Measurements from ENCODE around the gene ASB18. TPM values are rescaled to one million over a fixed set of nuclear protein-coding genes. Genes with fewer than 3 reads are reported as not detected.
"Not testable (repeated sequence)": the region's sequence is repeated elsewhere in the genome, so short reads cannot be mapped to it uniquely, and the experiment has no call there.

The ASB18 gene
- polyA plus RNA-seq, 4 donors, result 0.09 TPM; not detected in 3

- H3K4me3 ChIP-seq (ENCODE audit: low read depth in 1 of 3, low read length in 3 of 3), result no peak overlapping the region
- H3K27me3 ChIP-seq (ENCODE audit: control insufficient read depth in 3 of 3, insufficient read depth in 3 of 3, low read length in 3 of 3), result peaks cover 0 to 12% (median 0%) of the 10 kb centered on the region in 3 donors
- no peak for FAIRE-seq
- H3K4me1 ChIP-seq (ENCODE audit: control insufficient read depth in 3 of 3, insufficient read depth in 2 of 3, low read depth in 1 of 3, low read length in 2 of 3), result no peaks in the 10 kb centered on the region
- H3K27ac ChIP-seq (ENCODE audit: low read depth in 1 of 3, low read length in 2 of 3), result no peak overlapping the region
- 62 to 71% (median 65%) methylated on average over 9 of the region's 9 CpGs for WGBS, 3 donors
- no peaks in the 10 kb centered on the region for H3K9me3 ChIP-seq (ENCODE audit: control insufficient read depth in 2 of 2, insufficient read depth in 1 of 2, low read depth in 1 of 2, low read length in 1 of 2)
- no peaks in the 10 kb centered on the region for H3K36me3 ChIP-seq (ENCODE audit: control insufficient read depth in 3 of 3, insufficient read depth in 2 of 3, low read depth in 1 of 3, low read length in 3 of 3)
- no peak for DNase-seq
Observed at GRCh38 chr2:236290742-236291425, 26.7 kb upstream of the ASB18 start.

GRCh38 chr2:236289766-236290462 is 25.7 kb upstream of the ASB18 start:
- Histone ChIP-seq H3K4me1 (ENCODE audit: control insufficient read depth in 3 of 3, insufficient read depth in 2 of 3, low read depth in 1 of 3, low read length in 2 of 3) (no peaks in the 10 kb centered on the region), H3K36me3 (ENCODE audit: control insufficient read depth in 3 of 3, insufficient read depth in 2 of 3, low read depth in 1 of 3, low read length in 3 of 3) (no peaks in the 10 kb centered on the region), H3K27ac (ENCODE audit: low read depth in 1 of 3, low read length in 2 of 3) (no peak overlapping the region), H3K27me3 (ENCODE audit: control insufficient read depth in 3 of 3, insufficient read depth in 3 of 3, low read length in 3 of 3) (peaks cover 0 to 12% (median 0%) of the 10 kb centered on the region in 3 donors), H3K4me3 (ENCODE audit: low read depth in 1 of 3, low read length in 3 of 3) (no peak overlapping the region), H3K9me3 (ENCODE audit: control insufficient read depth in 2 of 2, insufficient read depth in 1 of 2, low read depth in 1 of 2, low read length in 1 of 2) (no peaks in the 10 kb centered on the region)
- no peak for DNase-seq
- 60 to 68% (median 65%) methylated on average over 9 of the region's 9 CpGs for WGBS, 3 donors
- FAIRE-seq, result no peak

GRCh38 chr2:236288373-236288772 is 24.2 kb upstream of the ASB18 start:
- not testable (repeated sequence) for FAIRE-seq; H3K4me3 ChIP-seq (ENCODE audit: low read depth in 1 of 3, low read length in 3 of 3); H3K27ac ChIP-seq (ENCODE audit: low read depth in 1 of 3, low read length in 2 of 3); H3K4me1 ChIP-seq (ENCODE audit: control insufficient read depth in 3 of 3, insufficient read depth in 2 of 3, low read depth in 1 of 3, low read length in 2 of 3); DNase-seq; H3K36me3 ChIP-seq (ENCODE audit: control insufficient read depth in 3 of 3, insufficient read depth in 2 of 3, low read depth in 1 of 3, low read length in 3 of 3); H3K9me3 ChIP-seq (ENCODE audit: control insufficient read depth in 2 of 2, insufficient read depth in 1 of 2, low read depth in 1 of 2, low read length in 1 of 2)
- WGBS, 3 donors, result 0 to 31% (median 20%) methylated on average over 1 of the region's 1 CpG
- H3K27me3 ChIP-seq (ENCODE audit: control insufficient read depth in 3 of 3, insufficient read depth in 3 of 3, low read length in 3 of 3), result peaks cover 0 to 12% (median 0%) of the 10 kb centered on the region in 3 donors

GRCh38 chr2:236287656-236288055 is 23.4 kb upstream of the ASB18 start:
- no peak for DNase-seq
- Histone ChIP-seq H3K4me3 (ENCODE audit: low read depth in 1 of 3, low read length in 3 of 3) (no peak overlapping the region), H3K27me3 (ENCODE audit: control insufficient read depth in 3 of 3, insufficient read depth in 3 of 3, low read length in 3 of 3) (peaks cover 0 to 12% (median 0%) of the 10 kb centered on the region in 3 donors), H3K36me3 (ENCODE audit: control insufficient read depth in 3 of 3, insufficient read depth in 2 of 3, low read depth in 1 of 3, low read length in 3 of 3) (no peaks in the 10 kb centered on the region), H3K4me1 (ENCODE audit: control insufficient read depth in 3 of 3, insufficient read depth in 2 of 3, low read depth in 1 of 3, low read length in 2 of 3) (no peaks in the 10 kb centered on the region), H3K27ac (ENCODE audit: low read depth in 1 of 3, low read length in 2 of 3) (no peak overlapping the region), H3K9me3 (ENCODE audit: control insufficient read depth in 2 of 2, insufficient read depth in 1 of 2, low read depth in 1 of 2, low read length in 1 of 2) (peaks cover 0 to 4% of the 10 kb centered on the region in 2 donors)
- FAIRE-seq, result no peak
- WGBS, 3 donors, result 79 to 88% (median 82%) methylated on average over 6 of the region's 6 CpGs

- Histone ChIP-seq H3K4me3 (ENCODE audit: low read depth in 1 of 3, low read length in 3 of 3) (no peak overlapping the region), H3K9me3 (ENCODE audit: control insufficient read depth in 2 of 2, insufficient read depth in 1 of 2, low read depth in 1 of 2, low read length in 1 of 2) (peaks cover 0 to 4% of the 10 kb centered on the region in 2 donors), H3K36me3 (ENCODE audit: control insufficient read depth in 3 of 3, insufficient read depth in 2 of 3, low read depth in 1 of 3, low read length in 3 of 3) (no peaks in the 10 kb centered on the region), H3K4me1 (ENCODE audit: control insufficient read depth in 3 of 3, insufficient read depth in 2 of 3, low read depth in 1 of 3, low read length in 2 of 3) (no peaks in the 10 kb centered on the region), H3K27ac (ENCODE audit: low read depth in 1 of 3, low read length in 2 of 3) (no peak overlapping the region), H3K27me3 (ENCODE audit: control insufficient read depth in 3 of 3, insufficient read depth in 3 of 3, low read length in 3 of 3) (peaks cover 0 to 12% (median 0%) of the 10 kb centered on the region in 3 donors)
- 82 to 90% (median 85%) methylated on average over 7 of the region's 7 CpGs for WGBS, 3 donors
- no peak for FAIRE-seq
- DNase-seq, result no peak
Observed at GRCh38 chr2:236286873-236287545, 22.8 kb upstream of the ASB18 start.

- FAIRE-seq (no peak), DNase-seq (no peak)
- Histone ChIP-seq H3K27me3 (ENCODE audit: control insufficient read depth in 3 of 3, insufficient read depth in 3 of 3, low read length in 3 of 3) (peaks cover 0 to 7% (median 0%) of the 10 kb centered on the region in 3 donors), H3K4me1 (ENCODE audit: control insufficient read depth in 3 of 3, insufficient read depth in 2 of 3, low read depth in 1 of 3, low read length in 2 of 3) (no peaks in the 10 kb centered on the region), H3K9me3 (ENCODE audit: control insufficient read depth in 2 of 2, insufficient read depth in 1 of 2, low read depth in 1 of 2, low read length in 1 of 2) (peaks cover 0 to 4% of the 10 kb centered on the region in 2 donors), H3K4me3 (ENCODE audit: low read depth in 1 of 3, low read length in 3 of 3) (no peak overlapping the region), H3K36me3 (ENCODE audit: control insufficient read depth in 3 of 3, insufficient read depth in 2 of 3, low read depth in 1 of 3, low read length in 3 of 3) (no peaks in the 10 kb centered on the region), H3K27ac (ENCODE audit: low read depth in 1 of 3, low read length in 2 of 3) (no peak overlapping the region)
- WGBS, 3 donors, result 67 to 84% (median 70%) methylated on average over 1 of the region's 1 CpG
Observed at GRCh38 chr2:236284208-236284607, 20.0 kb upstream of the ASB18 start.

GRCh38 chr2:236282406-236282805 is 18.2 kb upstream of the ASB18 start:
- WGBS, 3 donors, result 59 to 86% (median 74%) methylated on average over 1 of the region's 1 CpG
- Histone ChIP-seq H3K27ac (ENCODE audit: low read depth in 1 of 3, low read length in 2 of 3) (no peak overlapping the region), H3K36me3 (ENCODE audit: control insufficient read depth in 3 of 3, insufficient read depth in 2 of 3, low read depth in 1 of 3, low read length in 3 of 3) (no peaks in the 10 kb centered on the region), H3K4me1 (ENCODE audit: control insufficient read depth in 3 of 3, insufficient read depth in 2 of 3, low read depth in 1 of 3, low read length in 2 of 3) (no peaks in the 10 kb centered on the region), H3K9me3 (ENCODE audit: control insufficient read depth in 2 of 2, insufficient read depth in 1 of 2, low read depth in 1 of 2, low read length in 1 of 2) (peaks cover 0 to 4% of the 10 kb centered on the region in 2 donors), H3K27me3 (ENCODE audit: control insufficient read depth in 3 of 3, insufficient read depth in 3 of 3, low read length in 3 of 3) (peaks cover 0 to 7% (median 0%) of the 10 kb centered on the region in 3 donors), H3K4me3 (ENCODE audit: low read depth in 1 of 3, low read length in 3 of 3) (no peak overlapping the region)
- DNase-seq, result no peak
- FAIRE-seq, result no peak

GRCh38 chr2:236281423-236281822 is 17.2 kb upstream of the ASB18 start:
- DNase-seq (no peak), FAIRE-seq (no peak)
- no peak overlapping the region for H3K27ac ChIP-seq (ENCODE audit: low read depth in 1 of 3, low read length in 2 of 3)
- peaks cover 0 to 3% (median 0%) of the 10 kb centered on the region in 3 donors for H3K27me3 ChIP-seq (ENCODE audit: control insufficient read depth in 3 of 3, insufficient read depth in 3 of 3, low read length in 3 of 3)
- H3K4me1 ChIP-seq (ENCODE audit: control insufficient read depth in 3 of 3, insufficient read depth in 2 of 3, low read depth in 1 of 3, low read length in 2 of 3), result no peaks in the 10 kb centered on the region
- no peak overlapping the region for H3K4me3 ChIP-seq (ENCODE audit: low read depth in 1 of 3, low read length in 3 of 3)
- peaks cover 0 to 4% of the 10 kb centered on the region in 2 donors for H3K9me3 ChIP-seq (ENCODE audit: control insufficient read depth in 2 of 2, insufficient read depth in 1 of 2, low read depth in 1 of 2, low read length in 1 of 2)
- 82 to 87% (median 83%) methylated on average over 3 of the region's 3 CpGs for WGBS, 3 donors
- H3K36me3 ChIP-seq (ENCODE audit: control insufficient read depth in 3 of 3, insufficient read depth in 2 of 3, low read depth in 1 of 3, low read length in 3 of 3), result no peaks in the 10 kb centered on the region

Data from small intestine (tissue), 7 donors.